Transverse colon (tissue), 4 donors: ENCODE data around the gene MADD.

Source experiments
- CTCF ChIP-seq, 5 experiments: fragments of 200-600 bp in 3 of 5; fragments of 450-650 bp in 2 of 5; sonication (generic) in 3 of 5; IDR thresholded peaks; 1 replicate in 2 of 5; 2 replicates in 3 of 5; pipeline ENCODE4 v1.5.1; 2016 to 2017; ENCODE audit warnings: antibody characterized with exemption in 5 of 5, inconsistent platforms in 3 of 5, mild to moderate bottlenecking in 2 of 5, moderate library complexity in 1 of 5
- POLR2A ChIP-seq: fragments of 450-650 bp; IDR thresholded peaks from one replicate; pipeline ENCODE4 v1.6.1; 2016; ENCODE audit warnings: antibody characterized with exemption, mild to moderate bottlenecking, moderate library complexity
- POLR2AphosphoS5 ChIP-seq, 3 donors: sonication (generic); formaldehyde crosslinking; IDR thresholded peaks; one replicate each; pipeline ENCODE4 v1.6.1; 2016; ENCODE audit warnings: antibody characterized with exemption in 3 of 3

- no peak for TF ChIP-seq POLR2A
- TF ChIP-seq CTCF (IDR thresholded peaks at IDR 0.05) = no peak
- peak in 2 of 3 donors; percentile 13 to 19 for TF ChIP-seq POLR2AphosphoS5 (IDR thresholded peaks at IDR 0.05)
Observed at GRCh38 chr11:47270331-47271271, 668 bp downstream of the MADD start.
